Ovary (tissue), 9 donors: ENCODE results near the gene MMD. TPM values are rescaled to one million over a fixed set of nuclear protein-coding genes. Genes with fewer than 3 reads are reported as not detected.

Experiments
- DNase-seq, 5 donors: peaks; one replicate each; pipeline ENCODE4 v3.0.0-alpha.2; 2019 to 2020
- H3K27ac ChIP-seq, 2 donors: fragments of 200-600 bp; one replicate each; pipeline versions ENCODE4 v1.5.1 to v1.8.0; 2019 to 2022
- H3K27me3 ChIP-seq: fragments of 200-600 bp; one replicate; pipeline ENCODE4 v1.8.0; 2022
- H3K36me3 ChIP-seq: fragments of 200-600 bp; sonication (generic); one replicate; pipeline ENCODE4 v1.5.1; 2019
- H3K4me1 ChIP-seq: one replicate; pipeline ENCODE4 v1.8.1; 2013; ENCODE audit warnings: mild to moderate bottlenecking, moderate library complexity; ENCODE audit not compliant: insufficient read depth
- H3K4me3 ChIP-seq: fragments of 200-600 bp; sonication (generic); one replicate; pipeline ENCODE4 v1.5.1; 2017
- H3K9me3 ChIP-seq, 2 donors: fragments of 200-600 bp in 1 of 2; sonication (generic) in 1 of 2; one replicate each; pipeline versions ENCODE4 v1.5.1 to v1.8.1; 2013 to 2019; ENCODE audit warnings: mild to moderate bottlenecking in 1 of 2, moderate library complexity in 1 of 2
- CTCF ChIP-seq, 3 donors: fragments of 450-650 bp in 2 of 3; fragments of 200-600 bp in 1 of 3; IDR thresholded peaks; one replicate each; pipeline versions ENCODE4 v1.5.1 to v1.8.0; 2016 to 2022; ENCODE audit warnings: antibody characterized with exemption in 3 of 3, mild to moderate bottlenecking in 1 of 3
- EP300 ChIP-seq: sonication (generic); formaldehyde crosslinking; IDR thresholded peaks from one replicate; pipeline ENCODE4 v1.6.1; 2017; ENCODE audit warnings: antibody characterized with exemption
- POLR2A ChIP-seq: fragments of 450-650 bp; IDR thresholded peaks from one replicate; pipeline ENCODE4 v1.6.1; 2017; ENCODE audit warnings: antibody characterized with exemption, mild to moderate bottlenecking, moderate library complexity
- WGBS, 3 donors: extraction: QIAGEN DNeasy Blood & Tissue Kit in 1 of 3; methylation state at CpG; one replicate each; pipeline versions ENCODE4 v1.1.5 to v1.1.7; 2013 to 2017; 5-methylcytosine and 5-hydroxymethylcytosine counted together
- intact Hi-C, 4 donors: fragments of 100-400 bp; cut with DNase I; formaldehyde crosslinking; loops; one replicate each; pipeline versions ENCODE4 v1.11.0 to v1.15.1; 2022 to 2023
- polyA plus RNA-seq, 2 donors: library from polyadenylated mRNA; stranded (reverse); fragments of 200-250 nt in 1 of 2; fragments of 350-450 nt in 1 of 2; fragmentation: Illumina TruSeq in 1 of 2; extraction: RNeasy Lipid Tissue Mini Kit (QIAGEN cat#74804) in 1 of 2; gene quantifications; one replicate each; pipeline ENCODE4 v1.2.3, GENCODE V29; 2013 to 2014
- total RNA-seq, 7 donors: library from RNA; depleted of rRNA in 2 of 7; stranded (reverse); fragments of >200 nt in 2 of 7; fragmentation: NEBNext Ultra II Directional in 3 of 7; extraction: Animal tissue kit (Norgen Biotek cat#: 25700) in 3 of 7; gene quantifications; one replicate each; pipeline versions ENCODE4 v1.1.0 to v1.2.4, GENCODE V29; 2016 to 2023
- donor health status: DM: no; HTN: no; CAD: no; lungs with moderate emphysema.
- donor health status: DM: no; HTN: no; CAD: no.
- donor health status: Bipolar disorder and iron deficiency.
- donor health status: DM: yes; HTN: yes; CAD: no.
- donor health status: DM: no; HTN: no; CAD: no.
- donor health status: DM: yes; HTN: yes; CAD: no.

MMD gene
- total and polyA plus RNA-seq, 9 donors: 5.0 to 11.0 (median 6.7) TPM

- Histone ChIP-seq H3K4me3 (no peak overlapping the region), H3K27me3 (no peaks in the 10 kb centered on the region), H3K4me1 (no peaks in the 10 kb centered on the region), H3K36me3 (no peaks in the 10 kb centered on the region), H3K27ac (no peak overlapping the region), H3K9me3 (no peaks in the 10 kb centered on the region)
- TF ChIP-seq EP300 (no peak), POLR2A (no peak), CTCF (IDR thresholded peaks at IDR 0.05) (no peak)
- intact Hi-C loops: no loop called here
- no peak for DNase-seq
These were observed 5.6 kb downstream of the MMD start for GRCh38 chr17:55416000-55416399.

- WGBS, 3 donors: 95 to 98% (median 97%) methylated on average over 4 of the region's 4 CpGs
- TF ChIP-seq POLR2A (no peak), CTCF (IDR thresholded peaks at IDR 0.05) (no peak), EP300 (no peak)
- no peak overlapping the region for H3K27ac ChIP-seq
- DNase-seq: no peak
- H3K4me3 ChIP-seq: no peak overlapping the region
- H3K9me3 ChIP-seq: no peaks in the 10 kb centered on the region
- intact Hi-C loops: no loop called here
- H3K4me1 ChIP-seq: no peaks in the 10 kb centered on the region
- H3K36me3 ChIP-seq: no peaks in the 10 kb centered on the region
- no peaks in the 10 kb centered on the region for H3K27me3 ChIP-seq
These were observed 6.7 kb downstream of the MMD start for GRCh38 chr17:55414983-55415382.

GRCh38 chr17:55413825-55414489 is 7.7 kb downstream of the MMD start:
- DNase-seq: no peak
- no peak overlapping the region for H3K4me3 ChIP-seq
- no peaks in the 10 kb centered on the region for H3K27me3 ChIP-seq
- WGBS, 3 donors: 92 to 97% (median 93%) methylated on average over 8 of the region's 8 CpGs
- no peak overlapping the region for H3K27ac ChIP-seq
- TF ChIP-seq CTCF (IDR thresholded peaks at IDR 0.05): no peak
- no peak for TF ChIP-seq EP300
- TF ChIP-seq POLR2A: no peak
- no peaks in the 10 kb centered on the region for H3K4me1 ChIP-seq
- no peaks in the 10 kb centered on the region for H3K9me3 ChIP-seq
- no peaks in the 10 kb centered on the region for H3K36me3 ChIP-seq
- intact Hi-C loops: no loop called here

- TF ChIP-seq POLR2A (no peak), EP300 (no peak), CTCF (IDR thresholded peaks at IDR 0.05) (no peak)
- 94 to 100% (median 98%) methylated on average over 1 of the region's 1 CpG for WGBS, 3 donors
- H3K27ac ChIP-seq: no peak overlapping the region
These were observed 10.2 kb downstream of the MMD start for GRCh38 chr17:55411463-55411855.

More at GRCh38 chr17:55411463-55411855, 10.2 kb downstream of the MMD start:
- DNase-seq: no peak
- intact Hi-C loops: no loop called here
- H3K9me3 ChIP-seq: no peaks in the 10 kb centered on the region
- no peaks in the 10 kb centered on the region for H3K27me3 ChIP-seq
- H3K4me1 ChIP-seq: no peaks in the 10 kb centered on the region
- H3K36me3 ChIP-seq: no peaks in the 10 kb centered on the region
- no peak overlapping the region for H3K4me3 ChIP-seq
